Measurements from ENCODE around the gene DUSP22.
"Not testable (repeated sequence)": the region's sequence is repeated elsewhere in the genome, so short reads cannot be mapped to it uniquely, and the experiment has no call there.

Gene DUSP22

DNA sequence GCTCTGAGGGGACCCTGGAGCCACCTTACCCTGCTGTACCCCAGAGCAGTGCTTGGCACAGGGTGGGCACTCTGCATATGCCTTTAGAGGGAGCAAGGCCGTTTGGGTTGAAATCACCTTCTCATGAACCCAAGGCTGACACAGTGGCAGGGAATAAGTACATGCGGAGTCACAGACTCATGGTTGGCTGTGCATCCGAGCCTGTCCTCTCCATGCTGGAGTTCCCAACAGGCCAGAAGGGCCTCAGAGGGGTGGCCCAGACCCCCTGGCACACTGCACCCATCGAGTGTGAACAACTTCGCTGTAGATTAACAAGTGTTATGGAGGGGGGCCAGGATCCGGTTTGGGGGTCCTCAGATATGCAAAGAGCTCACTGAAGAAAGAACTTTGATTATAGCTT is 78.3 kb downstream of the DUSP22 start:
- no peaks in the 10 kb centered on the region for H4K20me1 ChIP-seq (ENCODE audit: insufficient read depth, low read length)

DNA sequence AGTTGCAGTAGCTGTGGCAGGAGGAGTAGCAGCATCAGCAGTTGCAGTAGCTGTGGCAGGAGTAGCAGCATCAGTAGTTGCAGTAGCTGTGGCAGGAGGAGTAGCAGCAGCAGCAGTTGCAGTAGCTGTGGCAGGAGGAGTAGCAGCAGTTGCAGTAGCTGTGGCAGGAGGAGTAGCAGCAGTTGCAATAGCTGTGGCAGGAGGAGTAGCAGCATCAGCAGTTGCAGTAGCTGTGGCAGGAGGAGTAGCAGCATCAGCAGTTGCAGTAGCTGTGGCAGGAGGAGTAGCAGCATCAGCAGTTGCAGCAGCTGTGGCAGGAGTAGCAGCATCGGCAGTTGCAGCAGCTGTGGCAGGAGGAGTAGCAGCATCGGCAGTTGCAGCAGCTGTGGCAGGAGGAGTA is 79.6 kb downstream of the DUSP22 start:
- H3K79me2 ChIP-seq (ENCODE audit: low read length); H3K9ac ChIP-seq (ENCODE audit: low read length); H3K4me2 ChIP-seq (ENCODE audit: low read depth, low read length); H4K20me1 ChIP-seq (ENCODE audit: insufficient read depth, low read length); H3K4me3 ChIP-seq (ENCODE audit: low read length); H3F3A ChIP-seq (ENCODE audit: insufficient read depth, low read length); H3K9me3 ChIP-seq (replicated peaks; ENCODE audit: insufficient read depth, low read length); H3K4me1 ChIP-seq (ENCODE audit: low read length); H3K27ac ChIP-seq (ENCODE audit: low read length); H3K9me2 ChIP-seq (replicated peaks; ENCODE audit: insufficient read depth, low read length); H3K36me3 ChIP-seq (replicated peaks; ENCODE audit: insufficient read depth, low read length); H2AFZ ChIP-seq (ENCODE audit: low read length); DNase-seq; H3K27me3 ChIP-seq (replicated peaks; ENCODE audit: insufficient read depth, low read length): not testable (repeated sequence)

More for the DNA sequence above, 78.3 kb downstream of the DUSP22 start:
- Histone ChIP-seq H3K79me2 (ENCODE audit: low read length) (no peaks in the 10 kb centered on the region), H3K4me3 (ENCODE audit: low read length) (no peak overlapping the region), H3K27me3 (replicated peaks; ENCODE audit: insufficient read depth, low read length) (no peaks in the 10 kb centered on the region), H3K36me3 (replicated peaks; ENCODE audit: insufficient read depth, low read length) (no peaks in the 10 kb centered on the region), H3K27ac (ENCODE audit: low read length) (no peak overlapping the region), H3K9me3 (replicated peaks; ENCODE audit: insufficient read depth, low read length) (no peaks in the 10 kb centered on the region), H3K9ac (ENCODE audit: low read length) (no peak overlapping the region), H3K4me1 (ENCODE audit: low read length) (no peaks in the 10 kb centered on the region), H2AFZ (ENCODE audit: low read length) (no peak overlapping the region), H3K4me2 (ENCODE audit: low read depth, low read length) (no peak overlapping the region), H3K9me2 (replicated peaks; ENCODE audit: insufficient read depth, low read length) (no peaks in the 10 kb centered on the region), H3F3A (ENCODE audit: insufficient read depth, low read length) (no peaks in the 10 kb centered on the region)
- no peak for TF ChIP-seq EZH2 (optimal IDR thresholded peaks at IDR 0.05; ENCODE audit: low read depth, low read length)
- TF ChIP-seq, protein P1, sequence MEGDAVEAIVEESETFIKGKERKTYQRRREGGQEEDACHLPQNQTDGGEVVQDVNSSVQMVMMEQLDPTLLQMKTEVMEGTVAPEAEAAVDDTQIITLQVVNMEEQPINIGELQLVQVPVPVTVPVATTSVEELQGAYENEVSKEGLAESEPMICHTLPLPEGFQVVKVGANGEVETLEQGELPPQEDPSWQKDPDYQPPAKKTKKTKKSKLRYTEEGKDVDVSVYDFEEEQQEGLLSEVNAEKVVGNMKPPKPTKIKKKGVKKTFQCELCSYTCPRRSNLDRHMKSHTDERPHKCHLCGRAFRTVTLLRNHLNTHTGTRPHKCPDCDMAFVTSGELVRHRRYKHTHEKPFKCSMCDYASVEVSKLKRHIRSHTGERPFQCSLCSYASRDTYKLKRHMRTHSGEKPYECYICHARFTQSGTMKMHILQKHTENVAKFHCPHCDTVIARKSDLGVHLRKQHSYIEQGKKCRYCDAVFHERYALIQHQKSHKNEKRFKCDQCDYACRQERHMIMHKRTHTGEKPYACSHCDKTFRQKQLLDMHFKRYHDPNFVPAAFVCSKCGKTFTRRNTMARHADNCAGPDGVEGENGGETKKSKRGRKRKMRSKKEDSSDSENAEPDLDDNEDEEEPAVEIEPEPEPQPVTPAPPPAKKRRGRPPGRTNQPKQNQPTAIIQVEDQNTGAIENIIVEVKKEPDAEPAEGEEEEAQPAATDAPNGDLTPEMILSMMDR (IDR thresholded peaks at IDR 0.05; ENCODE audit: low read length) = no peak
- no peak for TF ChIP-seq EZH2phosphoT487 (IDR thresholded peaks at IDR 0.05; ENCODE audit: low read length)
- no peak for DNase-seq

DNA sequence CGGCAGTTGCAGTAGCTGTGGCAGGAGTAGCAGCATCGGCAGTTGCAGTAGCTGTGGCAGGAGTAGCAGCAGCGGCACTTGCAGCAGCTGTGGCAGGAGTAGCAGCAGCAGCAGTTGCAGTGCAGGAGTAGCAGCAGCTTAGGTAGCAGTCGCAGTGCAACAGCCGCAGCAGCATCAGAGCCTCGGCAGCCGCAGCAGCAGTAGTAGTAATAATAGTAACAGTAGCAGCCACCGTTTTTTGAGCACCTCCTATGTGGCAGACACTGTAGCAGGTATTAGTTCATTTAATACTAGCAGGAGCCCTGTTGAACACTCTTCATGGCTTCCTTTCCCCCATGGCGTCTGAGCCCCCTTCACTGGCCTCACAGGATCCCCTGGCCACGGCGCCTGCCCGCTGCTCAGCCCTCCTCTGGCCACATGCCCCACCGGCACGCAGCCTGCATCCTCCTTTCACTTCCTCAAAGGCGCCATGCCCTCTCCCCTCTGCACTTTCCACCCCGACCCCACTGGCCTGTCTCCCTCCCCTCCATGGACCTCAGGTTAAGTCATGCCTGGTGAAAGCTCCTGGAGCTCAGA is 80.1 kb downstream of the DUSP22 start:
- H3K36me3 ChIP-seq (replicated peaks; ENCODE audit: insufficient read depth, low read length) = no peaks in the 10 kb centered on the region
- H3K4me1 ChIP-seq (ENCODE audit: low read length) = no peaks in the 10 kb centered on the region
- H4K20me1 ChIP-seq (ENCODE audit: insufficient read depth, low read length) = no peaks in the 10 kb centered on the region
- no peak overlapping the region for H3K27ac ChIP-seq (ENCODE audit: low read length)
- H3K27me3 ChIP-seq (replicated peaks; ENCODE audit: insufficient read depth, low read length) = no peaks in the 10 kb centered on the region
- no peaks in the 10 kb centered on the region for H3K9me3 ChIP-seq (replicated peaks; ENCODE audit: insufficient read depth, low read length)
- no peak overlapping the region for H3K4me3 ChIP-seq (ENCODE audit: low read length)
- DNase-seq = no peak
- no peaks in the 10 kb centered on the region for H3F3A ChIP-seq (ENCODE audit: insufficient read depth, low read length)
- TF ChIP-seq, protein P1 (IDR thresholded peaks at IDR 0.05; ENCODE audit: low read length) = no peak
- TF ChIP-seq EZH2phosphoT487 (IDR thresholded peaks at IDR 0.05; ENCODE audit: low read length) = no peak
- TF ChIP-seq EZH2 (optimal IDR thresholded peaks at IDR 0.05; ENCODE audit: low read depth, low read length) = no peak
- H3K4me2 ChIP-seq (ENCODE audit: low read depth, low read length) = no peak overlapping the region
- H3K9me2 ChIP-seq (replicated peaks; ENCODE audit: insufficient read depth, low read length) = no peaks in the 10 kb centered on the region
- H3K9ac ChIP-seq (ENCODE audit: low read length) = no peak overlapping the region
- no peak overlapping the region for H2AFZ ChIP-seq (ENCODE audit: low read length)
- H3K79me2 ChIP-seq (ENCODE audit: low read length) = no peaks in the 10 kb centered on the region

DNA sequence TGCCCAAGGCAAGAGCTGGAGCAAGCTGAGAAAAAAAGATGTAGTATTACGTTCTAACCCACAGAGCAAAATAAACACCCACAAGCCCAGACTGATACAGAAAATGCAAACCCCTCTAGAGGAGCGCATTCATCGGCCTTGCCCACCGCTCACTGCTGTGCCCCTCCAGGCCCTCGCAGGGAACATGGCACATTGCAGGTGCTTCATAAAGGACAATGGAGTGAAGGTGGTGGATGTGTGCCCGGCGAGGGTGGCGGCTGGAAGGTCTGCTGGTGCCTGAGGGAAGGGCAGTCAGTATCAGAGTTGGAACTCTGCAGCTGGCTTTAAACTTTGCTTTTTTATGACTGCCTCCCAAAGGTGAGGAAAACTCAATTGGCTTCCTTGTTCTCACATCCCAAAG is 80.7 kb downstream of the DUSP22 start:
- no peaks in the 10 kb centered on the region for H3K27me3 ChIP-seq (replicated peaks; ENCODE audit: insufficient read depth, low read length)
- no peaks in the 10 kb centered on the region for H3K9me2 ChIP-seq (replicated peaks; ENCODE audit: insufficient read depth, low read length)
- no peaks in the 10 kb centered on the region for H4K20me1 ChIP-seq (ENCODE audit: insufficient read depth, low read length)

More for the DNA sequence above, 80.7 kb downstream of the DUSP22 start:
- no peak overlapping the region for H3K4me2 ChIP-seq (ENCODE audit: low read depth, low read length)
- H3K4me1 ChIP-seq (ENCODE audit: low read length) = no peaks in the 10 kb centered on the region
- no peak overlapping the region for H2AFZ ChIP-seq (ENCODE audit: low read length)
- H3F3A ChIP-seq (ENCODE audit: insufficient read depth, low read length) = no peaks in the 10 kb centered on the region
- H3K4me3 ChIP-seq (ENCODE audit: low read length) = no peak overlapping the region
- TF ChIP-seq EZH2 (optimal IDR thresholded peaks at IDR 0.05; ENCODE audit: low read depth, low read length) = no peak
- TF ChIP-seq, protein P1 (IDR thresholded peaks at IDR 0.05; ENCODE audit: low read length) = no peak
- TF ChIP-seq EZH2phosphoT487 (IDR thresholded peaks at IDR 0.05; ENCODE audit: low read length) = no peak
- H3K9me3 ChIP-seq (replicated peaks; ENCODE audit: insufficient read depth, low read length) = no peaks in the 10 kb centered on the region
- H3K79me2 ChIP-seq (ENCODE audit: low read length) = no peaks in the 10 kb centered on the region
- no peak for DNase-seq
- no peaks in the 10 kb centered on the region for H3K36me3 ChIP-seq (replicated peaks; ENCODE audit: insufficient read depth, low read length)
- no peak overlapping the region for H3K9ac ChIP-seq (ENCODE audit: low read length)
- no peak overlapping the region for H3K27ac ChIP-seq (ENCODE audit: low read length)
